Gastroesophageal sphincter (tissue), 4 donors: ENCODE results near the gene SLC19A3. TPM values are rescaled to one million over a fixed set of nuclear protein-coding genes. Genes with fewer than 3 reads are reported as not detected.

Source experiments
- ATAC-seq: fragments of 150-250 bp; one replicate; pipeline ENCODE4 v1.9.1; 2016; ENCODE audit warnings: mild to moderate bottlenecking, moderate library complexity
- H3K27ac ChIP-seq, 4 donors: fragments of 200-600 bp; sonication (generic) in 3 of 4; 1 replicate in 3 of 4; 2 replicates in 1 of 4; pipeline ENCODE4 v1.5.1; 2016 to 2019
- H3K27me3 ChIP-seq: fragments of 200-600 bp; sonication (generic); one replicate; pipeline ENCODE4 v1.5.1; 2019
- H3K36me3 ChIP-seq, 2 donors: fragments of 200-600 bp; sonication (generic); one replicate each; pipeline ENCODE4 v1.5.1; 2019; ENCODE audit warnings: control low read depth in 1 of 2
- H3K4me1 ChIP-seq, 3 donors: fragments of 200-600 bp; sonication (generic); 1 replicate in 2 of 3; 2 replicates in 1 of 3; pipeline ENCODE4 v1.5.1; 2016 to 2019; ENCODE audit warnings: control low read depth in 2 of 3
- H3K4me3 ChIP-seq, 2 donors: fragments of 200-600 bp; sonication (generic); one replicate each; pipeline ENCODE4 v1.5.1; 2019; ENCODE audit warnings: mild to moderate bottlenecking in 1 of 2, moderate library complexity in 1 of 2
- H3K9me3 ChIP-seq, 3 donors: fragments of 200-600 bp; sonication (generic); one replicate each; pipeline ENCODE4 v1.5.1; 2017 to 2019; ENCODE audit warnings: control low read depth in 2 of 3
- CTCF ChIP-seq, 4 experiments: fragments of 200-600 bp in 2 of 4; fragments of 450-650 bp in 2 of 4; sonication (generic) in 1 of 4; IDR thresholded peaks; one replicate each; pipeline ENCODE4 v1.5.1; 2017 to 2019; ENCODE audit warnings: antibody characterized with exemption in 4 of 4, mild to moderate bottlenecking in 2 of 4, moderate library complexity in 2 of 4
- EP300 ChIP-seq: sonication (generic); formaldehyde crosslinking; IDR thresholded peaks from one replicate; pipeline ENCODE4 v1.6.1; 2017; ENCODE audit warnings: antibody characterized with exemption, mild to moderate bottlenecking
- POLR2A ChIP-seq, 2 donors: fragments of 450-650 bp; IDR thresholded peaks; one replicate each; pipeline ENCODE4 v1.6.1; 2017; ENCODE audit warnings: antibody characterized with exemption in 2 of 2, mild to moderate bottlenecking in 2 of 2, moderate library complexity in 1 of 2
- POLR2AphosphoS5 ChIP-seq: sonication (generic); formaldehyde crosslinking; IDR thresholded peaks from one replicate; pipeline ENCODE4 v1.6.1; 2017; ENCODE audit warnings: antibody characterized with exemption
- WGBS, 2 donors: methylation state at CpG; one replicate each; pipeline ENCODE4 v1.1.5; 2018; ENCODE audit warnings: low coverage in 1 of 2; 5-methylcytosine and 5-hydroxymethylcytosine counted together
- total RNA-seq, 4 donors: library from RNA; depleted of rRNA; stranded (reverse); fragments of >200 nt; gene quantifications; one replicate each; pipeline ENCODE4 v1.1.0, GENCODE V29; 2016

The SLC19A3 gene
- total RNA-seq, 4 donors from 2014 or later: 0.69 to 3.5 (median 1.8) TPM; not detected in 1

- Histone ChIP-seq H3K27me3 (no peaks in the 10 kb centered on the region), H3K4me1 (no peaks in the 10 kb centered on the region), H3K4me3 (no peak overlapping the region), H3K9me3 (no peaks in the 10 kb centered on the region), H3K36me3 (no peaks in the 10 kb centered on the region), H3K27ac (no peak overlapping the region)
- ATAC-seq: no peak
- WGBS, 2 donors: 80% methylated on average over 5 to 6 of the region's 6 CpGs
- TF ChIP-seq EP300 (no peak), POLR2A (IDR thresholded peaks at IDR 0.05) (no peak), POLR2AphosphoS5 (no peak), CTCF (IDR thresholded peaks at IDR 0.05) (no peak)
These were observed 52.5 kb downstream of the SLC19A3 start for GRCh38 chr2:227665189-227665940.

- H3K36me3 ChIP-seq: no peaks in the 10 kb centered on the region
- TF ChIP-seq POLR2AphosphoS5 (no peak), CTCF (IDR thresholded peaks at IDR 0.05) (no peak), EP300 (no peak), POLR2A (IDR thresholded peaks at IDR 0.05) (no peak)
- 38 to 44% methylated on average over 3 of the region's 3 CpGs for WGBS, 2 donors
- no peaks in the 10 kb centered on the region for H3K9me3 ChIP-seq
- no peaks in the 10 kb centered on the region for H3K4me1 ChIP-seq
- no peak overlapping the region for H3K27ac ChIP-seq
- no peak for ATAC-seq
- H3K4me3 ChIP-seq: no peak overlapping the region
- no peaks in the 10 kb centered on the region for H3K27me3 ChIP-seq
These were observed 56.0 kb downstream of the SLC19A3 start for GRCh38 chr2:227661827-227662226.

- 9 to 26% methylated on average over 4 to 6 of the region's 7 CpGs for WGBS, 2 donors
- no peak for ATAC-seq
These were observed 56.7 kb downstream of the SLC19A3 start for GRCh38 chr2:227661025-227661649.

GRCh38 chr2:227657199-227657845 lies 60.5 kb downstream of the SLC19A3 start:
- Histone ChIP-seq H3K9me3 (no peaks in the 10 kb centered on the region), H3K27ac (no peak overlapping the region), H3K4me1 (no peaks in the 10 kb centered on the region), H3K36me3 (no peaks in the 10 kb centered on the region), H3K27me3 (no peaks in the 10 kb centered on the region), H3K4me3 (no peak overlapping the region)
- 52 to 70% methylated on average over 7 to 8 of the region's 8 CpGs for WGBS, 2 donors
- no peak for TF ChIP-seq EP300
- no peak for TF ChIP-seq POLR2A (IDR thresholded peaks at IDR 0.05)
- TF ChIP-seq CTCF (IDR thresholded peaks at IDR 0.05): no peak
- no peak for TF ChIP-seq POLR2AphosphoS5
- ATAC-seq: no peak

More at GRCh38 chr2:227661025-227661649, 56.7 kb downstream of the SLC19A3 start:
- H3K4me3 ChIP-seq: no peak overlapping the region
- no peak overlapping the region for H3K27ac ChIP-seq
- H3K27me3 ChIP-seq: no peaks in the 10 kb centered on the region
- no peaks in the 10 kb centered on the region for H3K9me3 ChIP-seq
- no peaks in the 10 kb centered on the region for H3K36me3 ChIP-seq
- H3K4me1 ChIP-seq: no peaks in the 10 kb centered on the region
- no peak for TF ChIP-seq POLR2AphosphoS5
- TF ChIP-seq CTCF (IDR thresholded peaks at IDR 0.05): no peak
- TF ChIP-seq EP300: no peak
- no peak for TF ChIP-seq POLR2A (IDR thresholded peaks at IDR 0.05)
